Ectodermal cell (in vitro differentiated cells): ENCODE results near the gene CARM1.
"Not testable (repeated sequence)": the region's sequence is repeated elsewhere in the genome, so short reads cannot be mapped to it uniquely, and the experiment has no call there.

Experiments
- H3K27ac ChIP-seq: 2 replicates; pipeline ENCODE4 v1.7.0; 2013; ENCODE audit warnings: mild to moderate bottlenecking, low read depth, low read length; ENCODE audit not compliant: insufficient read depth, poor library complexity, severe bottlenecking
- H3K27me3 ChIP-seq: 2 replicates; pipeline ENCODE4 v1.7.0; 2013; ENCODE audit warnings: mild to moderate bottlenecking, low read length; ENCODE audit not compliant: insufficient read depth, control insufficient read depth, poor library complexity, severe bottlenecking
- H3K36me3 ChIP-seq: one replicate; pipeline ENCODE4 v1.7.0; 2013; ENCODE audit warnings: low read length; ENCODE audit not compliant: control insufficient read depth, insufficient read depth
- H3K4me1 ChIP-seq: one replicate; pipeline ENCODE4 v1.7.0; 2013; ENCODE audit warnings: low read length; ENCODE audit not compliant: control insufficient read depth, insufficient read depth
- H3K4me3 ChIP-seq: 2 replicates; pipeline ENCODE4 v1.7.0; 2013; ENCODE audit warnings: low read depth, low read length, control low read depth; ENCODE audit not compliant: insufficient read depth
- H3K9me3 ChIP-seq: 2 replicates; pipeline ENCODE4 v1.7.0; 2013; ENCODE audit warnings: mild to moderate bottlenecking, low read length, moderate library complexity; ENCODE audit not compliant: control insufficient read depth
- WGBS, 2 experiments: methylation state at CpG; one replicate each; pipeline ENCODE4 v1.1.7; 2013; ENCODE audit warnings: missing lambda C conversion rate in 2 of 2; 5-methylcytosine and 5-hydroxymethylcytosine counted together

Gene CARM1

DNA sequence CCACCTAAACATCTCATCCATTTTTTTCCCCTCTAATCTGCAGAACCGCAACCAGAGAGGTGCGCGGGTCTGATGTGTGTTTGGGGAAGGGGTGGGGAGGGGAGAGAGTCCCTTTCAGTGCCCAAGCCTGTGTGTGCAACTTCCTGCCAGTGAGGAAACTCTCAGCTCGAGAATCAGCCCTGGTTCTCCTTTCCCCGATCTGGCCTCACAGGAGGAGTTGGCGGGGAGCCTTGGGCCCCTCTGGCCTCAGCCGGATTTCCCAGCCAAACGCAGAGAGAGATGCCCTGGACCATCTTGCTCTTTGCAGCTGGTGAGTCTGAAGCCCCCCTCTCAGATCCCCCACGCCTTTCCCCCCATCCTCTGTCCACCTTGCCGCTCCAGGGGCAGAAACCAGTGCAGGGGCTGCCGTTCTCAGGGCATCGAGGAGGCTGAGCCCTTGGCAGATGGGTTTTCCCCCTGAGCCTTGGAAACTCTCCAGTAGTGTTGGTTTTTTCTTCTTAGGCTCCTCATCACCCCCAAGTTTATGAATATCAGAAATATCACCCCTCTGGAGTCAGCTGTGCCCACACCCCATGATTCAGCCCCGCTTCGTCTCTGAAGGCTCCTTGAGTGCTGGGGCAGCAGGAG is 23.0 kb upstream of the CARM1 start, which contains the start of gene C19orf38:
C19orf38 (plus strand) TSS at position 186 of the 627 bp plus-strand sequence; CDS start at position 280, 94 bp downstream.
- H3K36me3 ChIP-seq: no peaks in the 10 kb centered on the region
- WGBS, 2 experiments: 80 to 84% methylated on average over 14 of the region's 14 CpGs
- H3K27ac ChIP-seq: no peak within 1 kb of the TSS
- no peaks in the 10 kb centered on the region for H3K4me1 ChIP-seq
- H3K27me3 ChIP-seq: no peaks in the 10 kb centered on the region
- H3K4me3 ChIP-seq: no peak within 1 kb of the TSS
- H3K9me3 ChIP-seq: no peaks in the 10 kb centered on the region

DNA sequence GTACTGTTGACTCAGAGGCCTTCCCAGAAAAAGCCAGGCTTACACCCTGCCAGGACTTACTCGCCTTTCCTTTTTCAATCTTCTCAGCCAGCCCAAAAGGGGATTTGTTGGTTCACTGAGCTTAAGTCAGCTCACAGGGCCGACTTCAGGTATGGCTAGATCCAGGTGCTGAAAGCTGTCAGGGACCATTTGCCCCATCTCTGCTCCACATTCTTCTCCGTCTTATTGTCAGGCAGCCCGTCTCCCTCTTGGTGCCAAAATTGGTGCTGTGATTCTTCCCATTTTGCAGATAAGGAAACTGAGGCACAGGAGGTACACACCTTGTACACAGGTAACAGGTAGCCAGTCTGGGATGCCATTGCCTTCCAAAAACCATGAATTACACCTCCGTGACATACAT is 20.7 kb upstream of the CARM1 start:
- Histone ChIP-seq H3K4me1 (no peaks in the 10 kb centered on the region), H3K36me3 (no peaks in the 10 kb centered on the region), H3K4me3 (no peak overlapping the region), H3K9me3 (no peaks in the 10 kb centered on the region), H3K27ac (no peak overlapping the region), H3K27me3 (no peaks in the 10 kb centered on the region)
- 83 to 86% methylated on average over 5 of the region's 5 CpGs for WGBS, 2 experiments

DNA sequence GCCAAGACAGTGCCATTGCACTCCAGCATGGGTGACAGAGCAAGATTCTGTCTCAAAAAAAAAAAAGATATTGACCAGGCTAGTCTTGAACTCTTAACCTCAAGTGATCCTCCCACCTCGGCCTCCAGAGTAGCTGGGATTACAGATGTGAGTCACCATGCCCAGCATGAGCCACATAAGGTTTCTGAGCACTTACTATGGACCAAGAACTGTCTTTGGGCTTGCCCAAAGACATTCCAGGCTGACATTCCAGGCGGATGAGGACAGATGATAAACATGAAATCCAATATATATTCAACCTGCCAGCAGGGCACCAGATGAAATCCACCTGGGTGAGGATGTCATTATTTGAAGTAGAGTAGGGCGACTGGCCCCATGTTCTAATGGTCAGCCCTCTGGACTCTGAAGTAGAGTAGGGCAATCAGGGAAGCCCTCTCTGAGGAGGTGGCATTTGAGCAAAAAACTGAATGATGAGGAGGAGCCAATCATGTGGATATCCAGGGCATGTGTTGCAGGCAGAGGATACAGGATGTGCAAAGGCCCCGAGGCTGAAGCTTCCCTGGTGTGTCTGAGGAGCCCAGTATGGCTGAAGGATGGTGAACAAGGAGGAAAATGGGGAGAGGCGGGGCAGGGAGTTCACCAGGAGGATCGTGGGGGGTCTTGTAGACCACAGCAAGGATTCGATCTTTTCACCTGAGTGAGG is 19.1 kb upstream of the CARM1 start:
- H3K27me3 ChIP-seq: no peaks in the 10 kb centered on the region
- H3K9me3 ChIP-seq: no peaks in the 10 kb centered on the region
- no peaks in the 10 kb centered on the region for H3K4me1 ChIP-seq
- no peak overlapping the region for H3K27ac ChIP-seq
- H3K4me3 ChIP-seq: no peak overlapping the region
- no peaks in the 10 kb centered on the region for H3K36me3 ChIP-seq
- WGBS, 2 experiments: 82 to 84% methylated on average over 7 of the region's 7 CpGs

DNA sequence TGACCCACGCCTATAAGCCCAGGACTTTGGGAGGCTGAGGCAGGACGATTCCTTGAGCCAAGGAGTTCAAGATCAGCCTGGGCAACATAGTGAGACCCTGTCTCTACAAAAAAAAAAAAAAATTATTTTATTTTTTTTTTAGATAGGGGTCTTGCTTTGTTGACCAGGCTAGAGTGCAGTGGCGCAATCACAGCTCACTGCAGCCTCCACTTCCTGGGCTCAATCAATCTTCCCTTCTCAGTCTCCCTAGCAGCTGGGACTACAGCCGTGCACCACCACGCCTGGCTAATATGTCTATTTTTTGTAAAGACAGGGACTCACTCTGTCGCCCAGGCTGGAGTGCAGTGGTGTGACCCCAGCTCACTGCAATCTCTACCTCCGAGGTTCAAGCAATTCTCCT is 18.4 kb upstream of the CARM1 start:
- no peak overlapping the region for H3K4me3 ChIP-seq
- 85 to 89% methylated on average over 7 of the region's 7 CpGs for WGBS, 2 experiments
- no peaks in the 10 kb centered on the region for H3K9me3 ChIP-seq
- H3K27me3 ChIP-seq: no peaks in the 10 kb centered on the region
- H3K36me3 ChIP-seq: no peaks in the 10 kb centered on the region
- H3K27ac ChIP-seq: no peak overlapping the region
- no peaks in the 10 kb centered on the region for H3K4me1 ChIP-seq

DNA sequence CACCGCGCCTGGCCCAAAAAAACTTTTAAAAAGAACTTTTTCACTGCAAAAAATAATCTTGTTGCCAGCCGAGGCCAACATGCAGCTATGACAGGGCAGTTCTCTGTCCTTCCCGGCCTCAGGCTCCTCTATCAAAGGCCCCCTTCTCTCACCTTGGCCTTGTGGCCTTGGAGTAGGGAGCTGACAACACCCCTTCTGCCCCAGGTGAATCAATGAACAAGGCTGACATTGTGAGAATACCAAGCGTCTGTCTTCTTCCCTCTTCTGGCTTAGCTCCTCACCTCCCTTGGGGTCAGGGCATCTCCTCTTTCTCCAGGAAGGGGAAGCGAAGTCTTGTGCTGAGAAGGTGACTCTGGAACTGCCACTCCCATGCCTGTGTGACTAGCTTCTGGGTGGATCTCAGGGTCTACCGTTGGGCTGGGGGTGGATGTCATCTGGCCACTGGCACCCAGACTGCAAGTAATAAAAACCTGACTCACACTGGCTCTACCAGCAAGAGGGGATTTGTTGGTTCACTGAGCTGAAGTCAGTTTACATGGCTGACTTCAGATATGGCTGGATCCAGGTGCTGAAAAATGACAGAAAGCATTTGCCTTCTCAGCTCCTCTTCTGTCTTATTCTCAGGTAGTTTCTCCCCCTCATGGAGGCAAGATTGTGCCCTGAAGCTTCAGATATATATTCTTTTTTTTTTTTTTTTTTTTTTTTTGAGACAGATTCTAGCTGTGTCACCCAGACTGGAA is 16.8 kb upstream of the CARM1 start:
- WGBS, 2 experiments: 88 to 90% methylated on average over 7 of the region's 7 CpGs
- no peaks in the 10 kb centered on the region for H3K27me3 ChIP-seq
- H3K4me1 ChIP-seq: no peaks in the 10 kb centered on the region
- no peak overlapping the region for H3K27ac ChIP-seq
- H3K4me3 ChIP-seq: no peak overlapping the region
- H3K9me3 ChIP-seq: no peaks in the 10 kb centered on the region
- H3K36me3 ChIP-seq: no peaks in the 10 kb centered on the region

DNA sequence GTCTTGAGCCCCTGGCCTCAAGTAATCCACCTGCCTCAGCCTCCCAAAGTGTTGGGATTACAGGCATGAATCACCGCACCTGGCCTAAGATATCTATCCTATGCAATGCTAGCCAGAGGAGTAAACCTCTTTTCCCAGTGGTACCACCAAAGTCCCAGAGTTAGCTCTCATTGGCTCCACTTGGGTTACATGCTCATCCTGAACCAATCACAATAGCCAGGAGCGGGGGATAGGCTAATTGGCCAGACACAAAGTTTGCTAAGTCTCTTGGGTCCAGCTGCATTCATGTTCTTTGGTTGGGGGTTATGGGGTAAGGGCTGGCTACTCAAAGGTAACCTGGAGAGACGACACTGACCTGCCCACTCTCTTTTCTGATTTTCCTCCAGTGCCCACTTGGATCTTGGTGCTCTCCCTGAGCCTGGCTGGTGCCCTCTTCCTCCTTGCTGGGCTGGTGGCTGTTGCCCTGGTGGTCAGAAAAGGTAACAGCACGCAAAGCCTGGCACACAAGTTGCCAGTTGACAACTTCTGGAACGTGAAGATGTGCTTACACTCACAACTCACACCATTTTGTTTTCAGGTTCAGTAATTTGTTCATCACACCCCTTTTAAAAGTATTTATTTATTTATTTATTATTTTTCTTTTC is 15.4 kb upstream of the CARM1 start:
- Histone ChIP-seq H3K27me3 (no peaks in the 10 kb centered on the region), H3K36me3 (no peaks in the 10 kb centered on the region), H3K9me3 (no peaks in the 10 kb centered on the region), H3K4me3 (no peak overlapping the region), H3K4me1 (no peaks in the 10 kb centered on the region), H3K27ac (no peak overlapping the region)
- WGBS, 2 experiments: 73 to 78% methylated on average over 5 of the region's 5 CpGs

DNA sequence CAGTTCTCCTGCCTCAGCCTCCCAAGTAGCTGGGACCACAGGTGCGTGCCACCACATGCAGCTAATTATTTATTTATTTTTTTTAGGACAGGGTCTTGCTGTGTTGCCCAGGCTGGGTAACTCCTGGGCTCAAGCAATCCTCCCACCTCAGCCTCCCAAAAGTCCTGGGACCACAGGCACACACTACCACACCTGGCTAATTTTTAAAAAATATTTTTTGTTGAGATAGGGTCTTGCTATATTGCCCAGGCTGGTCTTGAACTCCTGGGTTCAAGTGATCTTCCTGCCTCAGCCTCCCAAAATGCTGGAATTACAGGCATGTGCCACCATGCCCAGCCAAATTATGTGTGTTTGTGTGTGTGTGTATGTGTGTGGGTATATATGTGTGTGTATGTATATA is 14.5 kb upstream of the CARM1 start:
- not testable (repeated sequence) for H3K27me3 ChIP-seq, H3K4me3 ChIP-seq, H3K36me3 ChIP-seq, H3K27ac ChIP-seq, H3K4me1 ChIP-seq, H3K9me3 ChIP-seq
- WGBS, 2 experiments: 89 to 100% methylated on average over 1 of the region's 1 CpG

DNA sequence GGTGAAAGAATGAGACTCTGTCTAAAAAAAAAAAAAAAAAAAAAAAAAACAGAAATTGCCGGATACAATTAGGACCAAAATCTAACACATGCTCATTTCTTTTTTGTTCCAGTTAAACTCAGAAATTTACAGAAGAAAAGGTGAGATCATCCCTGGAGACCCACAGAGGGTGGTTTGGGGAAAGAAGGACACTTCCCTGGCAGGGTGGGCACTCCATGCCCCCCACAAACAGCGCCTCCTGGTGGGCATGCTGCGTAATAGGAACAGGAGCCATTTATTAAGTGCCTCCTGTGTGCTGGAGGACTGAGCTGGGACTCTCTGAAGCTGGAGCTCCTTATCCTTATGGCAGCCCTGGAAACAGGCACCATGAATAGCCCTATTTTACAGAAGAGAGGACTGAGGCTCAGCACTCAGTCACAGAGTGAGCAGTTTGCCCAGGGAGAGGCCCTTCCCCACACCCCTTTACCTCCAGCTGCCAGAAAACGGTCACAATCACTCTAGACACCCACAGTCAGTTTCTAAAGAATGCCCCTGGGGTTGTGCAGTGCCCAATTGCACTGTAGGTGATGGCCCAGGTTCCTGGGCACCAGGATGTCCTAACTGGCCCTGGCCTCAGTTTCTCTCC is 13.0 kb upstream of the CARM1 start:
- H3K9me3 ChIP-seq: no peaks in the 10 kb centered on the region
- no peaks in the 10 kb centered on the region for H3K27me3 ChIP-seq
- no peak overlapping the region for H3K27ac ChIP-seq
- 33 to 46% methylated on average over 3 to 4 of the region's 4 CpGs for WGBS, 2 experiments
- H3K4me1 ChIP-seq: no peaks in the 10 kb centered on the region
- no peak overlapping the region for H3K4me3 ChIP-seq
- no peaks in the 10 kb centered on the region for H3K36me3 ChIP-seq

DNA sequence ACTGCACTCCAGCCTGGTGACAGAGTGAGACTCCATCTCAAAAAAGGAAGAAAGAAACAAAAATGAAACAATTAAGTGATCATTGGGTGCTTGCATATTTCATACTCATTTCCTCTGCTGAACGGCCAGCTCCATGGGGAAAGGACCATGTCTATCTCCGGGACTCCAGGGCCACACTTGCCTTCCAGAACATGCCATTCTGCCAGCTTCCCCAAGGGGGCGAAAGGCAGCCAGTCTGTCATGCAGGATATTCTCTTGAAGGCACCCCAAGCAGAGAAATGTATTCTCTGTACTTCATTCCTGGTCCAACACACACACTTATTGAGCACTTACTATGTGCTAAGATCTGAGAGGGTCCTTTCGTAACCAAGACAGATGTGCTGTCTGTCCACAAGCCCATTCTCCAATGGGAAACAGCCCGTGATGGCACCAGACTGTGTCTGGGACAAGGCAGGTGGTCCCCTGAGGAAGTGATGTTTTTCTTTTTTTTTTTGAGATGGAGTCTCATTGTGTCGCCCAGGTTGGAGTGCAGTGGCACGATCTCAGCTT is 10.2 kb upstream of the CARM1 start:
- no peak overlapping the region for H3K4me3 ChIP-seq
- WGBS, 2 experiments: 74 to 78% methylated on average over 7 of the region's 7 CpGs
- H3K36me3 ChIP-seq: no peaks in the 10 kb centered on the region
- H3K27ac ChIP-seq: no peak overlapping the region
- no peaks in the 10 kb centered on the region for H3K9me3 ChIP-seq
- no peaks in the 10 kb centered on the region for H3K27me3 ChIP-seq
- H3K4me1 ChIP-seq: no peaks in the 10 kb centered on the region
